GM12874 (cell line): ENCODE results near the gene STIM1.

ENCODE experiments used
- CTCF ChIP-seq: IDR thresholded peaks from 2 replicates; pipeline ENCODE4 v1.5.1; 2011; ENCODE audit warnings: low read depth, mild to moderate bottlenecking, control low read depth, low read length, moderate library complexity; ENCODE audit not compliant: insufficient read depth

The STIM1 gene

DNA sequence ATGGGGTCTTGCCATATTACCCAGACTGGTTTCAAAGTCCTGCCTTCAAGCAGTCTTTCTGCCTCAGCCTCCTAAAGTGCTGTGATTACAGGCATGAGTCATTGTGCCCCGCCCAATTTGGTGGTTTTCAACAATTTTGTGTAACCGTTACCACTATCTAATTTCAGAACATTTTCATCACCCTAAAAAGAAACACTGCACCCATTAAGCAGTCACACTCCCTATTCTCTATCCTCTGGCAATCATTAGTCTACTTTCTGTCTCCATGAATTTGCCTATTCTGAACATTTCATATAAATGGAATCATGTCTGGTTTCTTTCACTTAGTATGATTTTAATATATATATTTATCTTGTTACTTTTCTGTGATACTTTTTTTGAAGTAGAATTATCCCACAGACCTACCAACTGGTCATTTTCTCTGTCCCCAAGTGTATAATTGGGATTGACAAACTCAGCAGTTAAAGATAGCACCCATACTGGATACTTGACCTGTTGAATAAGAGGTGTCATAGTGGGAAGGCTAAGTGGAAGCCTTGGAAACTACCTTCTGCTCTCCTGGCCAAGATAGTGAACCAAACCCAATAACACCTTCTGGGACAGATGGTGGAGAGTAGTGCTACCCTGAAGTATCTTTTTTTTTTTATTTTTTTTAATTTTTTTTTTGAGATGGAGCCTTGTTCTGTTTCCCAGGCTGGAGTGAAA lies 64.8 kb downstream of the STIM1 start:
- no peak for TF ChIP-seq CTCF

DNA sequence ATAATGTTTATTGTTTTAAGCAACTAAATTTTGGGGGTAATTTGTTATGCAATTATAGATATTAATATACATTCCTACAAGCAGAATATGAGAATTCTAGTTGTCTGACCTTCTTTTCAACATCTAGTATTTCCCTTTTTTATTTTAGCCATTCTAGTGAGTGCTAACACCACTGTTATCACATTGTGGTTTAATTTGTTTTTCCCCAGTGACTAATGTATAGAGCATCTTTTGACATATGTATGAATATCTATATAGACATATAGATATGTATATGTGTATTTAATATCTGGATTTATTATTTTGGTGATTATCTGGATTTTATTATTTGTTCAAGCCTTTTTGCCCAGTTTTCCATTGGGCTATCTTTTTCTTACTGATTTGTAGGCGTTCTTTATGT lies 66.6 kb downstream of the STIM1 start:
- no peak for TF ChIP-seq CTCF

DNA sequence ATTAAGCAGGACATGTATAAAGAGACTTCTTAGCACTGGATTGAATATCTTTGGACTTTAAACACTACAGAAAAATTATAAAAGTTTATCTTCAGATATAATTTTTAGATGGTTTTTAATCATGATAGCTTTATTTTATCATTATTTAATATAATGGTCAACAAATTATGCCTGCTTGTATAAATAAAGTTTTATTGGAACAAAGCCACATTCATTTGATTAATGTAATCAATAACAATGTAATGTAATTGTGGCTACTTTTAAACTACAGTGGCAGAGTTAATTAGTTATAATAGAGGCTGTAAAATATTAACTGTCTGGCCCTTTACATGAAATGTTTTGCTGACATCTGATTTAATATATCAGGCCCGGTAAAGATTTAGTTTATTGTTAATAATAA lies 70.0 kb downstream of the STIM1 start:
- no peak for TF ChIP-seq CTCF

GRCh38 chr11:3926458-3927095 lies 71.1 kb downstream of the STIM1 start:
- no peak for TF ChIP-seq CTCF

GRCh38 chr11:3927129-3927796 lies 71.8 kb downstream of the STIM1 start:
- TF ChIP-seq CTCF = no peak

GRCh38 chr11:3929232-3929631 lies 73.8 kb downstream of the STIM1 start:
- no peak for TF ChIP-seq CTCF

- TF ChIP-seq CTCF = no peak
Measured at GRCh38 chr11:3929649-3930048, 74.2 kb downstream of the STIM1 start.
